HG03139 (cell line): ENCODE measurements around the gene RGSL1.

Experiments
- ATAC-seq: cut with Tn5 transposase; IDR thresholded peaks from one replicate; pipeline ENCODE4 v1.9.1; 2021; ENCODE audit not compliant: unreplicated experiment

The RGSL1 gene

GRCh38 chr1:182533896-182534295 lies 84.0 kb downstream of the RGSL1 start:
- no peak for ATAC-seq

- ATAC-seq: no peak
These were observed 99.4 kb downstream of the RGSL1 start for GRCh38 chr1:182549346-182549745.

- no peak for ATAC-seq
These were observed 99.9 kb downstream of the RGSL1 start for GRCh38 chr1:182549811-182550210.

- ATAC-seq: no peak
These were observed 102.6 kb downstream of the RGSL1 start for GRCh38 chr1:182552527-182552926.

- ATAC-seq: no peak
These were observed 105.5 kb downstream of the RGSL1 start for GRCh38 chr1:182555493-182555892.

- ATAC-seq: no peak
These were observed 106.3 kb downstream of the RGSL1 start for GRCh38 chr1:182556279-182556678.

GRCh38 chr1:182560392-182560984 lies 110.5 kb downstream of the RGSL1 start:
- no peak for ATAC-seq

- ATAC-seq: no peak
These were observed 111.5 kb downstream of the RGSL1 start for GRCh38 chr1:182561456-182561855.

- ATAC-seq: no peak
These were observed 113.1 kb downstream of the RGSL1 start for GRCh38 chr1:182563095-182563494.

GRCh38 chr1:182564406-182565004 lies 114.6 kb downstream of the RGSL1 start:
- no peak for ATAC-seq

GRCh38 chr1:182565537-182565936 lies 115.6 kb downstream of the RGSL1 start:
- ATAC-seq: no peak

- ATAC-seq: no peak
These were observed 117.7 kb downstream of the RGSL1 start for GRCh38 chr1:182567629-182568028.

- ATAC-seq: no peak
These were observed 118.8 kb downstream of the RGSL1 start for GRCh38 chr1:182568647-182569284.

- no peak for ATAC-seq
These were observed 120.1 kb downstream of the RGSL1 start for GRCh38 chr1:182569939-182570610.

GRCh38 chr1:182570611-182570970 lies 120.6 kb downstream of the RGSL1 start:
- ATAC-seq: no peak

GRCh38 chr1:182574156-182574555 lies 124.2 kb downstream of the RGSL1 start:
- ATAC-seq: no peak

GRCh38 chr1:182575540-182576149 lies 125.7 kb downstream of the RGSL1 start:
- no peak for ATAC-seq

GRCh38 chr1:182580736-182581135 lies 130.8 kb downstream of the RGSL1 start:
- ATAC-seq: no peak

- no peak for ATAC-seq
These were observed 134.8 kb downstream of the RGSL1 start for GRCh38 chr1:182584746-182585145.

GRCh38 chr1:182586380-182586779 lies 136.4 kb downstream of the RGSL1 start:
- no peak for ATAC-seq

GRCh38 chr1:182587093-182587492 lies 137.1 kb downstream of the RGSL1 start:
- ATAC-seq: no peak
